Upper lobe of right lung (tissue), 1 donor: Measurements from ENCODE around the gene JMJD6. TPM values are rescaled to one million over a fixed set of nuclear protein-coding genes. Genes with fewer than 3 reads are reported as not detected.

ENCODE experiments used
- ATAC-seq: fragments of 200-7000 bp; cut with Tn5 transposase; one replicate; pipeline ENCODE4 v1.9.1; 2020; ENCODE audit warnings: mild to moderate bottlenecking, moderate library complexity
- DNase-seq: peaks from one replicate; pipeline ENCODE4 v3.0.0-alpha.2; 2020
- H3K27ac ChIP-seq: fragments of 200-600 bp; one replicate; pipeline ENCODE4 v1.8.0; 2022
- H3K27me3 ChIP-seq: fragments of 200-600 bp; one replicate; pipeline ENCODE4 v1.8.0; 2022; ENCODE audit warnings: mild to moderate bottlenecking
- H3K36me3 ChIP-seq: fragments of 200-600 bp; one replicate; pipeline ENCODE4 v1.8.0; 2022
- H3K4me1 ChIP-seq: fragments of 200-600 bp; one replicate; pipeline ENCODE4 v1.8.0; 2022
- H3K4me3 ChIP-seq: fragments of 200-600 bp; one replicate; pipeline ENCODE4 v1.8.0; 2022; ENCODE audit warnings: mild to moderate bottlenecking
- H3K9me3 ChIP-seq: fragments of 200-600 bp; one replicate; pipeline ENCODE4 v1.8.0; 2022
- intact Hi-C: fragments of 100-400 bp; cut with DNase I; formaldehyde crosslinking; loops from one replicate; pipeline ENCODE4 v1.11.0; 2022
- total RNA-seq: library from RNA; stranded (reverse); fragmentation: NEBNext Ultra II Directional; extraction: Animal tissue kit (Norgen Biotek cat#: 25700); gene quantifications from one replicate; pipeline ENCODE4 v1.2.1, GENCODE V29; 2021
- TF ChIP-seq, protein P1 (sequence below): fragments of 200-600 bp; IDR thresholded peaks from one replicate; pipeline ENCODE4 v1.8.0; 2022; ENCODE audit warnings: antibody characterized with exemption
- donor health status: DM: no; HTN: yes; CAD: no; lungs with severe emphysema.

Gene JMJD6
- total RNA-seq, 1 donor from 2014 or later: 29.6 TPM

GRCh38 chr17:76686538-76687297 is 39.7 kb downstream of the JMJD6 start:
- TF ChIP-seq, protein P1, sequence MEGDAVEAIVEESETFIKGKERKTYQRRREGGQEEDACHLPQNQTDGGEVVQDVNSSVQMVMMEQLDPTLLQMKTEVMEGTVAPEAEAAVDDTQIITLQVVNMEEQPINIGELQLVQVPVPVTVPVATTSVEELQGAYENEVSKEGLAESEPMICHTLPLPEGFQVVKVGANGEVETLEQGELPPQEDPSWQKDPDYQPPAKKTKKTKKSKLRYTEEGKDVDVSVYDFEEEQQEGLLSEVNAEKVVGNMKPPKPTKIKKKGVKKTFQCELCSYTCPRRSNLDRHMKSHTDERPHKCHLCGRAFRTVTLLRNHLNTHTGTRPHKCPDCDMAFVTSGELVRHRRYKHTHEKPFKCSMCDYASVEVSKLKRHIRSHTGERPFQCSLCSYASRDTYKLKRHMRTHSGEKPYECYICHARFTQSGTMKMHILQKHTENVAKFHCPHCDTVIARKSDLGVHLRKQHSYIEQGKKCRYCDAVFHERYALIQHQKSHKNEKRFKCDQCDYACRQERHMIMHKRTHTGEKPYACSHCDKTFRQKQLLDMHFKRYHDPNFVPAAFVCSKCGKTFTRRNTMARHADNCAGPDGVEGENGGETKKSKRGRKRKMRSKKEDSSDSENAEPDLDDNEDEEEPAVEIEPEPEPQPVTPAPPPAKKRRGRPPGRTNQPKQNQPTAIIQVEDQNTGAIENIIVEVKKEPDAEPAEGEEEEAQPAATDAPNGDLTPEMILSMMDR: no peak
- Histone ChIP-seq H3K27ac (peak overlapping the region; percentile 79), H3K36me3 (peaks cover 5% of the 10 kb centered on the region), H3K9me3 (no peaks in the 10 kb centered on the region), H3K4me1 (peaks cover 43% of the 10 kb centered on the region), H3K4me3 (no peak overlapping the region), H3K27me3 (no peaks in the 10 kb centered on the region)
- intact Hi-C loops: no loop called here
- ATAC-seq (no peak), DNase-seq (no peak)

GRCh38 chr17:76685846-76686245 is 40.6 kb downstream of the JMJD6 start:
- TF ChIP-seq, protein P1: no peak
- Histone ChIP-seq H3K4me3 (no peak overlapping the region), H3K27ac (no peak overlapping the region), H3K36me3 (peaks cover 5% of the 10 kb centered on the region), H3K27me3 (no peaks in the 10 kb centered on the region), H3K4me1 (peaks cover 37% of the 10 kb centered on the region), H3K9me3 (no peaks in the 10 kb centered on the region)
- ATAC-seq (no peak), DNase-seq (no peak)
- intact Hi-C loops: no loop called here

- H3K9me3 ChIP-seq: no peaks in the 10 kb centered on the region
- H3K27me3 ChIP-seq: no peaks in the 10 kb centered on the region
- ATAC-seq (no peak), DNase-seq (no peak)
- H3K4me3 ChIP-seq: no peak overlapping the region
- no peak overlapping the region for H3K27ac ChIP-seq
- intact Hi-C loops: no loop called here
- H3K4me1 ChIP-seq: peaks cover 37% of the 10 kb centered on the region
- H3K36me3 ChIP-seq: peaks cover 10% of the 10 kb centered on the region
- TF ChIP-seq, protein P1: no peak
Measured at GRCh38 chr17:76685366-76685765, 41.0 kb downstream of the JMJD6 start.

GRCh38 chr17:76684756-76685155 is 41.6 kb downstream of the JMJD6 start:
- Histone ChIP-seq H3K27ac (no peak overlapping the region), H3K4me1 (peaks cover 34% of the 10 kb centered on the region), H3K27me3 (no peaks in the 10 kb centered on the region), H3K4me3 (no peak overlapping the region), H3K9me3 (no peaks in the 10 kb centered on the region), H3K36me3 (peaks cover 12% of the 10 kb centered on the region)
- TF ChIP-seq, protein P1: no peak
- intact Hi-C loops: no loop called here
- ATAC-seq (no peak), DNase-seq (no peak)

GRCh38 chr17:76683921-76684745 is 42.3 kb downstream of the JMJD6 start:
- Histone ChIP-seq H3K4me1 (peaks cover 29% of the 10 kb centered on the region), H3K27me3 (no peaks in the 10 kb centered on the region), H3K4me3 (no peak overlapping the region), H3K36me3 (peaks cover 12% of the 10 kb centered on the region), H3K9me3 (no peaks in the 10 kb centered on the region), H3K27ac (no peak overlapping the region)
- no peak for DNase-seq
- intact Hi-C loops: no loop called here
- TF ChIP-seq, protein P1: no peak
- no peak for ATAC-seq
